Liver (tissue), 9 donors: Measurements from ENCODE around the gene MYO5C. TPM values are rescaled to one million over a fixed set of nuclear protein-coding genes. Genes with fewer than 3 reads are reported as not detected.

Experiments
- DNase-seq: peaks from one replicate; pipeline ENCODE4 v3.0.0-alpha.2; 2017; ENCODE audit warnings: low spot score
- H3K27ac ChIP-seq, 2 donors: one replicate each; pipeline ENCODE4 v1.7.0; 2013; ENCODE audit warnings: inconsistent platforms in 2 of 2, low read length in 2 of 2, control low read depth in 1 of 2, low read depth in 1 of 2, mild to moderate bottlenecking in 1 of 2
- H3K27me3 ChIP-seq, 4 donors: one replicate each; pipeline versions ENCODE4 v1.6.1 to v1.7.0; 2013; ENCODE audit warnings: low read length in 3 of 4, inconsistent platforms in 1 of 4, mild to moderate bottlenecking in 1 of 4, moderate library complexity in 1 of 4; ENCODE audit not compliant: control insufficient read depth in 4 of 4, insufficient read depth in 4 of 4
- H3K36me3 ChIP-seq, 4 donors: one replicate each; pipeline versions ENCODE4 v1.6.1 to v1.7.0; 2013; ENCODE audit warnings: low read length in 3 of 4, mild to moderate bottlenecking in 3 of 4, low read depth in 1 of 4, moderate library complexity in 1 of 4; ENCODE audit not compliant: control insufficient read depth in 4 of 4, insufficient read depth in 3 of 4
- H3K4me1 ChIP-seq, 4 donors: one replicate each; pipeline versions ENCODE4 v1.6.1 to v1.7.0; 2013; ENCODE audit warnings: low read length in 3 of 4, mild to moderate bottlenecking in 3 of 4, moderate library complexity in 1 of 4; ENCODE audit not compliant: control insufficient read depth in 4 of 4, insufficient read depth in 4 of 4
- H3K4me3 ChIP-seq, 3 donors: one replicate each; pipeline versions ENCODE4 v1.6.1 to v1.7.0; 2013; ENCODE audit warnings: low read length in 3 of 3, control low read depth in 1 of 3, low read depth in 1 of 3, mild to moderate bottlenecking in 1 of 3
- H3K9ac ChIP-seq, 2 donors: one replicate each; pipeline ENCODE4 v1.7.0; 2013; ENCODE audit warnings: low read length in 2 of 2, mild to moderate bottlenecking in 2 of 2, moderate library complexity in 2 of 2, control low read depth in 1 of 2, low read depth in 1 of 2
- H3K9me3 ChIP-seq, 4 donors: one replicate each; pipeline versions ENCODE4 v1.6.1 to v1.7.0; 2013; ENCODE audit warnings: low read length in 3 of 4; ENCODE audit not compliant: control insufficient read depth in 4 of 4
- EGR1 ChIP-seq, 2 donors: IDR thresholded peaks; 2 replicates each; pipeline ENCODE4 v1.6.1; 2016 to 2018; ENCODE audit warnings: antibody characterized with exemption in 2 of 2, low read depth in 2 of 2
- FOXA1 ChIP-seq: IDR thresholded peaks from 2 replicates; pipeline ENCODE4 v1.6.1; 2016; ENCODE audit warnings: antibody characterized with exemption
- FOXA2 ChIP-seq: IDR thresholded peaks from 2 replicates; pipeline ENCODE4 v1.6.1; 2016; ENCODE audit warnings: antibody characterized with exemption
- GABPA ChIP-seq, 2 donors: IDR thresholded peaks in 1 of 2; conservative IDR thresholded peaks in 1 of 2; 2 replicates each; pipeline ENCODE4 v1.6.1; 2016; ENCODE audit warnings: antibody characterized with exemption in 2 of 2, mild to moderate bottlenecking in 1 of 2, moderate library complexity in 1 of 2
- HNF4A ChIP-seq, 2 donors: conservative IDR thresholded peaks; 2 replicates each; pipeline ENCODE4 v1.6.1; 2016; ENCODE audit warnings: antibody characterized with exemption in 2 of 2, mild to moderate bottlenecking in 2 of 2
- HNF4G ChIP-seq: IDR thresholded peaks from 2 replicates; pipeline ENCODE4 v1.6.1; 2016; ENCODE audit warnings: antibody characterized with exemption
- JUND ChIP-seq, 2 donors: IDR thresholded peaks; 2 replicates each; pipeline ENCODE4 v1.6.1; 2016; ENCODE audit warnings: antibody characterized with exemption in 2 of 2
- NR2F2 ChIP-seq: IDR thresholded peaks from 2 replicates; pipeline ENCODE4 v1.6.1; 2016; ENCODE audit warnings: antibody characterized with exemption
- RAD21 ChIP-seq, 2 donors: IDR thresholded peaks; 2 replicates each; pipeline ENCODE4 v1.6.1; 2016; ENCODE audit warnings: antibody characterized with exemption in 2 of 2, mild to moderate bottlenecking in 2 of 2
- RXRA ChIP-seq, 2 donors: IDR thresholded peaks; 2 replicates each; pipeline ENCODE4 v1.6.1; 2017 to 2018; ENCODE audit warnings: antibody characterized with exemption in 2 of 2, mild to moderate bottlenecking in 1 of 2
- SP1 ChIP-seq: IDR thresholded peaks from 2 replicates; pipeline ENCODE4 v1.6.1; 2018; ENCODE audit warnings: antibody characterized with exemption, mild to moderate bottlenecking
- TAF1 ChIP-seq: conservative IDR thresholded peaks from 2 replicates; pipeline ENCODE4 v1.6.1; 2016; ENCODE audit warnings: antibody characterized with exemption, mild to moderate bottlenecking
- YY1 ChIP-seq: IDR thresholded peaks from 2 replicates; pipeline ENCODE4 v1.6.1; 2016; ENCODE audit warnings: antibody characterized with exemption, mild to moderate bottlenecking
- WGBS: extraction: QIAGEN DNeasy Blood & Tissue Kit; methylation state at CpG from one replicate; pipeline ENCODE4 v1.1.7; 2013; 5-methylcytosine and 5-hydroxymethylcytosine counted together
- polyA plus RNA-seq, 2 donors: library from polyadenylated mRNA; stranded (reverse) in 1 of 2; unstranded in 1 of 2; fragments of 200-250 nt in 1 of 2; fragments of >200 nt in 1 of 2; fragmentation: Nextera tagmentation in 1 of 2; extraction: Ambion mirVana in 1 of 2; gene quantifications; one replicate each; pipeline versions ENCODE4 v1.2.1 to v1.2.3, GENCODE V29; 2013 to 2015
- total RNA-seq, 2 donors: library from RNA; depleted of rRNA; stranded (reverse); fragments of >200 nt; gene quantifications; one replicate each; pipeline ENCODE4 v1.2.3, GENCODE V29; 2014
- TF ChIP-seq, protein P1 (sequence below): IDR thresholded peaks from 2 replicates; pipeline ENCODE4 v1.6.1; 2016; ENCODE audit warnings: antibody characterized with exemption
- TF ChIP-seq, protein P2 (sequence below): IDR thresholded peaks from 2 replicates; pipeline ENCODE4 v1.6.1; 2016; ENCODE audit warnings: antibody characterized with exemption
- TF ChIP-seq, protein P3 (sequence below): IDR thresholded peaks from 2 replicates; pipeline ENCODE4 v1.6.1; 2016; ENCODE audit warnings: antibody characterized with exemption
- TF ChIP-seq, protein P4 (sequence below): fragments of 150-350 bp; IDR thresholded peaks from 2 replicates; pipeline ENCODE4 v1.5.1; 2017; ENCODE audit warnings: improper control_type of control experiment, low read depth, low read length; ENCODE audit not compliant: missing input control
- donor health status: healthy.
- donor health status: healthy.
- donor health status: healthy.
- donor health status: healthy.
- donor health status: healthy.

Gene MYO5C
- total and polyA plus RNA-seq, 4 donors, result 1.9 to 8.6 (median 3.0) TPM

DNA sequence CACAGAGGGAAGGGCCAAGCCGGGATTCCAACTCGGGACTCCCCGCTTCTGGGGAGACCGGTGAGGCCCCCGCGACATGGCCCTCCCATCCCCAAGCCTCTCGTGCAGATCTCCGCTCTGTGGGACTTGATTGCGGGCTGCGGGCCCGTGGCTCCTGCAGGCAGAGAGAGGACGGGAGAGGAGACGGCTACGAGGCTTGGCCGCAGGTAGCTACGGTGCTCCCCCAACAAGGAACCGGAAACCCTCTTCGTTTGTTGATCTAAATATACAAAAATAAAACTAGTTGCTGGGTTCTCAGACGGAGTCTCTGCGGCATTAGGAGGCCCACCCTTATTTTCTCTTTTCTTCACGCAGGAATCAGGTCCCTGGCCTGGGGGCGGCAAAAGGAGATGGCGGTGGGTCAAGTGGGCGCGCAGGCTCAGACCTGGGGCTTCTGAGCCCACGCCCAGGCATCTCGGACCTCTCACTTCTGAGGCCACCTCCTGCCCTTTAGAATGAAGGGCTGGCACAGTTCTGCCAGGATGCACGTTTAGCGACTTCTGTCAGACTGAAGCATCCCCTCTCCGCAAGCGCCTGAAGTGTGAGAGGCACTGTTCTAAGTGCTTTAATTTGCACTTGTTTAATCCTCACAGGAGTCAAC is 115.3 kb downstream of the MYO5C start (continued):
- TF ChIP-seq HNF4G (no peak), GABPA (IDR thresholded peaks at IDR 0.05 in 1 of 2, conservative IDR thresholded peaks at IDR 0.05 in 1 of 2) (no peak)

- H3K36me3 ChIP-seq, result no peaks in the 10 kb centered on the region
- peak overlapping the region; percentile 57 to 82 for H3K9ac ChIP-seq
- H3K9me3 ChIP-seq, result no peaks in the 10 kb centered on the region
- H3K27ac ChIP-seq, result peak overlapping the region; percentile 76 to 89
- under 1% methylated on average over 105 of the region's 105 CpGs for WGBS
- peak overlapping the region; percentile 69 to 85 (median 85) for H3K4me3 ChIP-seq
- peak; percentile 70 for DNase-seq
- TF ChIP-seq GABPA (IDR thresholded peaks at IDR 0.05 in 1 of 2, conservative IDR thresholded peaks at IDR 0.05 in 1 of 2) (no peak), RAD21 (IDR thresholded peaks at IDR 0.05) (peak in 1 of 2 donors; percentile 13), SP1 (peak; percentile 15), RXRA (IDR thresholded peaks at IDR 0.05) (peak in 1 of 2 donors; percentile 10), FOXA2 (no peak), FOXA1 (no peak), EGR1 (IDR thresholded peaks at IDR 0.05; ENCODE audit: low read depth in 2 of 2) (no peak), YY1 (peak; percentile 83), TAF1 (no peak), HNF4G (no peak), JUND (IDR thresholded peaks at IDR 0.05) (no peak), NR2F2 (no peak), HNF4A (conservative IDR thresholded peaks at IDR 0.05) (no peak)
- TF ChIP-seq, protein P1, sequence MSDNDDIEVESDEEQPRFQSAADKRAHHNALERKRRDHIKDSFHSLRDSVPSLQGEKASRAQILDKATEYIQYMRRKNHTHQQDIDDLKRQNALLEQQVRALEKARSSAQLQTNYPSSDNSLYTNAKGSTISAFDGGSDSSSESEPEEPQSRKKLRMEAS, result no peak
- TF ChIP-seq, protein P2, sequence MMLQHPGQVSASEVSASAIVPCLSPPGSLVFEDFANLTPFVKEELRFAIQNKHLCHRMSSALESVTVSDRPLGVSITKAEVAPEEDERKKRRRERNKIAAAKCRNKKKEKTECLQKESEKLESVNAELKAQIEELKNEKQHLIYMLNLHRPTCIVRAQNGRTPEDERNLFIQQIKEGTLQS, result no peak
- TF ChIP-seq, protein P3, sequence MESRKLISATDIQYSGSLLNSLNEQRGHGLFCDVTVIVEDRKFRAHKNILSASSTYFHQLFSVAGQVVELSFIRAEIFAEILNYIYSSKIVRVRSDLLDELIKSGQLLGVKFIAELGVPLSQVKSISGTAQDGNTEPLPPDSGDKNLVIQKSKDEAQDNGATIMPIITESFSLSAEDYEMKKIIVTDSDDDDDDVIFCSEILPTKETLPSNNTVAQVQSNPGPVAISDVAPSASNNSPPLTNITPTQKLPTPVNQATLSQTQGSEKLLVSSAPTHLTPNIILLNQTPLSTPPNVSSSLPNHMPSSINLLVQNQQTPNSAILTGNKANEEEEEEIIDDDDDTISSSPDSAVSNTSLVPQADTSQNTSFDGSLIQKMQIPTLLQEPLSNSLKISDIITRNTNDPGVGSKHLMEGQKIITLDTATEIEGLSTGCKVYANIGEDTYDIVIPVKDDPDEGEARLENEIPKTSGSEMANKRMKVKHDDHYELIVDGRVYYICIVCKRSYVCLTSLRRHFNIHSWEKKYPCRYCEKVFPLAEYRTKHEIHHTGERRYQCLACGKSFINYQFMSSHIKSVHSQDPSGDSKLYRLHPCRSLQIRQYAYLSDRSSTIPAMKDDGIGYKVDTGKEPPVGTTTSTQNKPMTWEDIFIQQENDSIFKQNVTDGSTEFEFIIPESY, result no peak
- TF ChIP-seq, protein P4, sequence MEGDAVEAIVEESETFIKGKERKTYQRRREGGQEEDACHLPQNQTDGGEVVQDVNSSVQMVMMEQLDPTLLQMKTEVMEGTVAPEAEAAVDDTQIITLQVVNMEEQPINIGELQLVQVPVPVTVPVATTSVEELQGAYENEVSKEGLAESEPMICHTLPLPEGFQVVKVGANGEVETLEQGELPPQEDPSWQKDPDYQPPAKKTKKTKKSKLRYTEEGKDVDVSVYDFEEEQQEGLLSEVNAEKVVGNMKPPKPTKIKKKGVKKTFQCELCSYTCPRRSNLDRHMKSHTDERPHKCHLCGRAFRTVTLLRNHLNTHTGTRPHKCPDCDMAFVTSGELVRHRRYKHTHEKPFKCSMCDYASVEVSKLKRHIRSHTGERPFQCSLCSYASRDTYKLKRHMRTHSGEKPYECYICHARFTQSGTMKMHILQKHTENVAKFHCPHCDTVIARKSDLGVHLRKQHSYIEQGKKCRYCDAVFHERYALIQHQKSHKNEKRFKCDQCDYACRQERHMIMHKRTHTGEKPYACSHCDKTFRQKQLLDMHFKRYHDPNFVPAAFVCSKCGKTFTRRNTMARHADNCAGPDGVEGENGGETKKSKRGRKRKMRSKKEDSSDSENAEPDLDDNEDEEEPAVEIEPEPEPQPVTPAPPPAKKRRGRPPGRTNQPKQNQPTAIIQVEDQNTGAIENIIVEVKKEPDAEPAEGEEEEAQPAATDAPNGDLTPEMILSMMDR, result no peak
- no peaks in the 10 kb centered on the region for H3K27me3 ChIP-seq
- H3K4me1 ChIP-seq, result peaks cover 0 to 15% (median 8%) of the 10 kb centered on the region in 4 donors
Observed at GRCh38 chr15:52179278-52180195, 116.1 kb downstream of the MYO5C start.
